HepG2 (cell line): ENCODE measurements around the gene LSM5. TPM values are rescaled to one million over a fixed set of nuclear protein-coding genes. Genes with fewer than 3 reads are reported as not detected.

Experiments
- ETS1 ChIP-seq: sonication (generic); formaldehyde crosslinking; IDR thresholded peaks from 2 replicates; pipeline ENCODE4 v1.4.0; 2020; ENCODE audit warnings: missing genetic modification reagents
- GPN1 ChIP-seq: sonication (generic); formaldehyde crosslinking; IDR thresholded peaks from 2 replicates; pipeline ENCODE4 v1.5.1; 2020; ENCODE audit warnings: missing genetic modification reagents, borderline replicate concordance
- JDP2 ChIP-seq: sonication (generic); formaldehyde crosslinking; IDR thresholded peaks from 2 replicates; pipeline ENCODE4 v1.8.1; 2022; ENCODE audit warnings: missing genetic modification reagents, borderline replicate concordance
- KMT2A ChIP-seq: sonication (generic); formaldehyde crosslinking; IDR thresholded peaks from 2 replicates; pipeline ENCODE4 v1.4.0; 2020; ENCODE audit warnings: missing genetic modification reagents
- MTF1 ChIP-seq: sonication (generic); formaldehyde crosslinking; IDR thresholded peaks from 2 replicates; pipeline ENCODE4 v1.5.0; 2020; ENCODE audit warnings: missing genetic modification reagents
- NKX3-1 ChIP-seq: sonication (generic); formaldehyde crosslinking; IDR thresholded peaks from 2 replicates; pipeline ENCODE4 v1.5.0; 2020; ENCODE audit warnings: missing genetic modification reagents
- SUZ12 ChIP-seq: fragments of 150-350 bp; IDR thresholded peaks from 2 replicates; pipeline ENCODE4 v1.6.1; 2014; ENCODE audit warnings: low read depth, low read length
- USF2 ChIP-seq, 2 experiments: sonication (generic) in 1 of 2; formaldehyde crosslinking in 1 of 2; IDR thresholded peaks; 2 replicates each; pipeline versions ENCODE4 v1.5.1 to v1.6.1; 2011 to 2020; ENCODE audit warnings: borderline replicate concordance in 1 of 2, low read depth in 1 of 2, low read length in 1 of 2, mild to moderate bottlenecking in 1 of 2, missing genetic modification reagents in 1 of 2, moderate library complexity in 1 of 2
- ZNF235 ChIP-seq: sonication (generic); formaldehyde crosslinking; IDR thresholded peaks from 2 replicates; pipeline ENCODE4 v1.8.1; 2023; ENCODE audit warnings: mild to moderate bottlenecking, missing genetic modification reagents, borderline replicate concordance
- ZNF879 ChIP-seq: sonication (generic); formaldehyde crosslinking; IDR thresholded peaks from 2 replicates; pipeline ENCODE4 v1.8.1; 2023; ENCODE audit warnings: missing genetic modification reagents
- polyA plus RNA-seq, 8 experiments: library from polyadenylated mRNA; depleted of rRNA in 3 of 8; stranded (reverse) in 7 of 8; unstranded in 1 of 8; fragments of >200 nt; fragmentation: Illumina TruSeq in 4 of 8; extraction: Trizol in 4 of 8; gene quantifications; 2 replicates each; pipeline versions ENCODE4 v1.2.1 to v1.2.3, GENCODE V29; 2011 to 2016; ENCODE audit warnings: low read depth in 4 of 8, missing spikeins in 1 of 8, mixed read lengths in 1 of 8; ENCODE audit not compliant: insufficient read depth in 1 of 8
- total RNA-seq, 5 experiments: library from RNA; depleted of rRNA; stranded (reverse); fragments of >200 nt; fragmentation: Illumina TruSeq; extraction: Trizol; gene quantifications; 2 replicates each; pipeline ENCODE4 v1.2.3, GENCODE V29; 2016; ENCODE audit warnings: low read depth in 1 of 5
- TF ChIP-seq, protein P1 (sequence below): sonication (generic); formaldehyde crosslinking; IDR thresholded peaks from 2 replicates; pipeline ENCODE4 v1.5.0; 2020; ENCODE audit warnings: mild to moderate bottlenecking, missing genetic modification reagents, moderate library complexity
- TF ChIP-seq, protein P2 (sequence below): sonication (generic); formaldehyde crosslinking; IDR thresholded peaks from 2 replicates; pipeline ENCODE4 v1.4.0; 2020; ENCODE audit warnings: mild to moderate bottlenecking, missing genetic modification reagents
- TF ChIP-seq, protein P3 (sequence below): sonication (generic); formaldehyde crosslinking; IDR thresholded peaks from 2 replicates; pipeline ENCODE4 v1.8.0; 2022; ENCODE audit warnings: mild to moderate bottlenecking, missing genetic modification reagents; ENCODE audit not compliant: insufficient replicate concordance
- TF ChIP-seq, protein P4 (sequence below): sonication (generic); formaldehyde crosslinking; IDR thresholded peaks from 2 replicates; pipeline ENCODE4 v1.5.1; 2020; ENCODE audit warnings: missing genetic modification reagents, mild to moderate bottlenecking, borderline replicate concordance
- TF ChIP-seq, protein P5 (sequence below): sonication (generic); formaldehyde crosslinking; IDR thresholded peaks from 2 replicates; pipeline ENCODE4 v1.5.0; 2020; ENCODE audit warnings: mild to moderate bottlenecking, missing genetic modification reagents

LSM5 gene
- total and polyA plus RNA-seq, 2 of the 13 experiments (the other 11 are each of a cell fraction or from before 2014, with no cell fraction given), result 30.3 to 183 TPM

- TF ChIP-seq ZNF879, result no peak
- 0 out of 2 replicates have a peak, but pooled peaks have one; percentile 52 for TF ChIP-seq MTF1
- TF ChIP-seq GPN1 (CRISPR knock-in tag), result no peak
- 0 out of 2 replicates have a peak, but pooled peaks have one; percentile 63 for TF ChIP-seq ETS1 (CRISPR knock-in tag)
- TF ChIP-seq ZNF235 (CRISPR knock-in tag), result no peak
- TF ChIP-seq KMT2A (CRISPR knock-in tag), result peak; percentile 64; the same call in 1 of the 2 replicates
- no peak for TF ChIP-seq JDP2 (CRISPR knock-in tag)
- TF ChIP-seq SUZ12, result no peak
- TF ChIP-seq, protein P1, sequence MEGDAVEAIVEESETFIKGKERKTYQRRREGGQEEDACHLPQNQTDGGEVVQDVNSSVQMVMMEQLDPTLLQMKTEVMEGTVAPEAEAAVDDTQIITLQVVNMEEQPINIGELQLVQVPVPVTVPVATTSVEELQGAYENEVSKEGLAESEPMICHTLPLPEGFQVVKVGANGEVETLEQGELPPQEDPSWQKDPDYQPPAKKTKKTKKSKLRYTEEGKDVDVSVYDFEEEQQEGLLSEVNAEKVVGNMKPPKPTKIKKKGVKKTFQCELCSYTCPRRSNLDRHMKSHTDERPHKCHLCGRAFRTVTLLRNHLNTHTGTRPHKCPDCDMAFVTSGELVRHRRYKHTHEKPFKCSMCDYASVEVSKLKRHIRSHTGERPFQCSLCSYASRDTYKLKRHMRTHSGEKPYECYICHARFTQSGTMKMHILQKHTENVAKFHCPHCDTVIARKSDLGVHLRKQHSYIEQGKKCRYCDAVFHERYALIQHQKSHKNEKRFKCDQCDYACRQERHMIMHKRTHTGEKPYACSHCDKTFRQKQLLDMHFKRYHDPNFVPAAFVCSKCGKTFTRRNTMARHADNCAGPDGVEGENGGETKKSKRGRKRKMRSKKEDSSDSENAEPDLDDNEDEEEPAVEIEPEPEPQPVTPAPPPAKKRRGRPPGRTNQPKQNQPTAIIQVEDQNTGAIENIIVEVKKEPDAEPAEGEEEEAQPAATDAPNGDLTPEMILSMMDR (CRISPR knock-in tag), result no peak
- TF ChIP-seq, protein P2, sequence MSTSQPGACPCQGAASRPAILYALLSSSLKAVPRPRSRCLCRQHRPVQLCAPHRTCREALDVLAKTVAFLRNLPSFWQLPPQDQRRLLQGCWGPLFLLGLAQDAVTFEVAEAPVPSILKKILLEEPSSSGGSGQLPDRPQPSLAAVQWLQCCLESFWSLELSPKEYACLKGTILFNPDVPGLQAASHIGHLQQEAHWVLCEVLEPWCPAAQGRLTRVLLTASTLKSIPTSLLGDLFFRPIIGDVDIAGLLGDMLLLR, result no peak
- TF ChIP-seq, protein P3, sequence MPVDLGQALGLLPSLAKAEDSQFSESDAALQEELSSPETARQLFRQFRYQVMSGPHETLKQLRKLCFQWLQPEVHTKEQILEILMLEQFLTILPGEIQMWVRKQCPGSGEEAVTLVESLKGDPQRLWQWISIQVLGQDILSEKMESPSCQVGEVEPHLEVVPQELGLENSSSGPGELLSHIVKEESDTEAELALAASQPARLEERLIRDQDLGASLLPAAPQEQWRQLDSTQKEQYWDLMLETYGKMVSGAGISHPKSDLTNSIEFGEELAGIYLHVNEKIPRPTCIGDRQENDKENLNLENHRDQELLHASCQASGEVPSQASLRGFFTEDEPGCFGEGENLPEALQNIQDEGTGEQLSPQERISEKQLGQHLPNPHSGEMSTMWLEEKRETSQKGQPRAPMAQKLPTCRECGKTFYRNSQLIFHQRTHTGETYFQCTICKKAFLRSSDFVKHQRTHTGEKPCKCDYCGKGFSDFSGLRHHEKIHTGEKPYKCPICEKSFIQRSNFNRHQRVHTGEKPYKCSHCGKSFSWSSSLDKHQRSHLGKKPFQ (CRISPR knock-in tag), result peak; percentile 44
- TF ChIP-seq NKX3-1 (CRISPR knock-in tag), result peak; percentile 76
- TF ChIP-seq, protein P4, sequence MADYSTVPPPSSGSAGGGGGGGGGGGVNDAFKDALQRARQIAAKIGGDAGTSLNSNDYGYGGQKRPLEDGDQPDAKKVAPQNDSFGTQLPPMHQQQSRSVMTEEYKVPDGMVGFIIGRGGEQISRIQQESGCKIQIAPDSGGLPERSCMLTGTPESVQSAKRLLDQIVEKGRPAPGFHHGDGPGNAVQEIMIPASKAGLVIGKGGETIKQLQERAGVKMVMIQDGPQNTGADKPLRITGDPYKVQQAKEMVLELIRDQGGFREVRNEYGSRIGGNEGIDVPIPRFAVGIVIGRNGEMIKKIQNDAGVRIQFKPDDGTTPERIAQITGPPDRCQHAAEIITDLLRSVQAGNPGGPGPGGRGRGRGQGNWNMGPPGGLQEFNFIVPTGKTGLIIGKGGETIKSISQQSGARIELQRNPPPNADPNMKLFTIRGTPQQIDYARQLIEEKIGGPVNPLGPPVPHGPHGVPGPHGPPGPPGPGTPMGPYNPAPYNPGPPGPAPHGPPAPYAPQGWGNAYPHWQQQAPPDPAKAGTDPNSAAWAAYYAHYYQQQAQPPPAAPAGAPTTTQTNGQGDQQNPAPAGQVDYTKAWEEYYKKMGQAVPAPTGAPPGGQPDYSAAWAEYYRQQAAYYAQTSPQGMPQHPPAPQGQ (CRISPR knock-in tag), result no peak
- TF ChIP-seq USF2 (IDR thresholded peaks at IDR 0.05; ENCODE audit: low read depth, low read length), result peak; percentile 36; the same call in 1 of the 2 replicates
- peak; percentile 78; the same call in 1 of the 2 replicates for TF ChIP-seq USF2 (CRISPR knock-in tag; IDR thresholded peaks at IDR 0.05; ENCODE audit: borderline replicate concordance)
- TF ChIP-seq, protein P5, sequence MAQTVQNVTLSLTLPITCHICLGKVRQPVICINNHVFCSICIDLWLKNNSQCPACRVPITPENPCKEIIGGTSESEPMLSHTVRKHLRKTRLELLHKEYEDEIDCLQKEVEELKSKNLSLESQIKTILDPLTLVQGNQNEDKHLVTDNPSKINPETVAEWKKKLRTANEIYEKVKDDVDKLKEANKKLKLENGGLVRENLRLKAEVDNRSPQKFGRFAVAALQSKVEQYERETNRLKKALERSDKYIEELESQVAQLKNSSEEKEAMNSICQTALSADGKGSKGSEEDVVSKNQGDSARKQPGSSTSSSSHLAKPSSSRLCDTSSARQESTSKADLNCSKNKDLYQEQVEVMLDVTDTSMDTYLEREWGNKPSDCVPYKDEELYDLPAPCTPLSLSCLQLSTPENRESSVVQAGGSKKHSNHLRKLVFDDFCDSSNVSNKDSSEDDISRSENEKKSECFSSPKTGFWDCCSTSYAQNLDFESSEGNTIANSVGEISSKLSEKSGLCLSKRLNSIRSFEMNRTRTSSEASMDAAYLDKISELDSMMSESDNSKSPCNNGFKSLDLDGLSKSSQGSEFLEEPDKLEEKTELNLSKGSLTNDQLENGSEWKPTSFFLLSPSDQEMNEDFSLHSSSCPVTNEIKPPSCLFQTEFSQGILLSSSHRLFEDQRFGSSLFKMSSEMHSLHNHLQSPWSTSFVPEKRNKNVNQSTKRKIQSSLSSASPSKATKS (CRISPR knock-in tag), result no peak
Measured at GRCh38 chr7:32495298-32496051, 5.3 kb upstream of the LSM5 start, which contains the start of gene AVL9 (continued).
